Naive thymus-derived CD8-positive, alpha-beta T cell (primary cell): ENCODE results near the gene ARHGAP23. TPM values are rescaled to one million over a fixed set of nuclear protein-coding genes. Genes with fewer than 3 reads are reported as not detected.
"Not testable (repeated sequence)": the region's sequence is repeated elsewhere in the genome, so short reads cannot be mapped to it uniquely, and the experiment has no call there.

Source experiments
- ATAC-seq, 2 donors: fragments of 150-1000 bp; cut with Tn5 transposase in 1 of 2; sonication (Bioruptor Pico), chemical (Tn5 transposase) in 1 of 2; 1 replicate in 1 of 2; 2 replicates in 1 of 2; pipeline ENCODE4 v1.10.0; 2021; ENCODE audit warnings: mild to moderate bottlenecking in 2 of 2, moderate library complexity in 2 of 2
- POLR2A ChIA-PET: fragments of 350-600 bp; sonication (Branson Sonifier 250); formaldehyde crosslinking; loops from one replicate; lab custom pipeline; 2021; ENCODE audit warnings: antibody characterized with exemption; lab: Charles Lee
- DNase-seq, 10 donors: peaks; one replicate each; pipeline versions ENCODE4 v3.0.0 to v3.0.0-alpha.2; 2020 to 2022
- H3K27ac Mint-ChIP-seq, 10 donors: one replicate each; pipeline ENCODE4 v1.8.0; 2020 to 2022; ENCODE audit warnings: mild to moderate bottlenecking in 10 of 10, mixed read lengths in 10 of 10, moderate library complexity in 4 of 10, inconsistent platforms in 1 of 10
- H3K27me3 Mint-ChIP-seq, 5 donors: one replicate each; pipeline ENCODE4 v1.8.0; 2021 to 2022; ENCODE audit warnings: mixed read lengths in 5 of 5
- H3K36me3 Mint-ChIP-seq, 3 donors: one replicate each; pipeline ENCODE4 v1.8.0; 2020 to 2022; ENCODE audit warnings: mixed read lengths in 3 of 3, mild to moderate bottlenecking in 2 of 3, inconsistent platforms in 1 of 3
- H3K4me1 Mint-ChIP-seq, 4 donors: one replicate each; pipeline ENCODE4 v1.8.0; 2021 to 2022; ENCODE audit warnings: mixed read lengths in 4 of 4
- H3K4me3 Mint-ChIP-seq, 10 donors: one replicate each; pipeline ENCODE4 v1.8.0; 2020 to 2022; ENCODE audit warnings: mild to moderate bottlenecking in 10 of 10, mixed read lengths in 10 of 10, moderate library complexity in 6 of 10, inconsistent platforms in 1 of 10
- H3K9me3 Mint-ChIP-seq, 9 donors: one replicate each; pipeline ENCODE4 v1.8.0; 2020 to 2022; ENCODE audit warnings: mixed read lengths in 9 of 9, mild to moderate bottlenecking in 3 of 9, inconsistent platforms in 1 of 9, moderate library complexity in 1 of 9
- polyA plus RNA-seq, 3 donors: library from polyadenylated mRNA; unstranded; fragments of 300-500 nt; fragmentation: Illumina TruSeq; gene quantifications; one replicate each; pipeline ENCODE4 v1.2.3, GENCODE V29; 2021
- total RNA-seq, 8 experiments: library from RNA in 2 of 8; stranded (reverse) in 2 of 8; gene quantifications; one replicate each; pipeline ENCODE4 v1.2.3 and lab custom pipeline; 2021 to 2026

Gene ARHGAP23
- total and polyA plus RNA-seq, 5 experiments from 2014 or later: 0.18 TPM; not detected in 4

DNA sequence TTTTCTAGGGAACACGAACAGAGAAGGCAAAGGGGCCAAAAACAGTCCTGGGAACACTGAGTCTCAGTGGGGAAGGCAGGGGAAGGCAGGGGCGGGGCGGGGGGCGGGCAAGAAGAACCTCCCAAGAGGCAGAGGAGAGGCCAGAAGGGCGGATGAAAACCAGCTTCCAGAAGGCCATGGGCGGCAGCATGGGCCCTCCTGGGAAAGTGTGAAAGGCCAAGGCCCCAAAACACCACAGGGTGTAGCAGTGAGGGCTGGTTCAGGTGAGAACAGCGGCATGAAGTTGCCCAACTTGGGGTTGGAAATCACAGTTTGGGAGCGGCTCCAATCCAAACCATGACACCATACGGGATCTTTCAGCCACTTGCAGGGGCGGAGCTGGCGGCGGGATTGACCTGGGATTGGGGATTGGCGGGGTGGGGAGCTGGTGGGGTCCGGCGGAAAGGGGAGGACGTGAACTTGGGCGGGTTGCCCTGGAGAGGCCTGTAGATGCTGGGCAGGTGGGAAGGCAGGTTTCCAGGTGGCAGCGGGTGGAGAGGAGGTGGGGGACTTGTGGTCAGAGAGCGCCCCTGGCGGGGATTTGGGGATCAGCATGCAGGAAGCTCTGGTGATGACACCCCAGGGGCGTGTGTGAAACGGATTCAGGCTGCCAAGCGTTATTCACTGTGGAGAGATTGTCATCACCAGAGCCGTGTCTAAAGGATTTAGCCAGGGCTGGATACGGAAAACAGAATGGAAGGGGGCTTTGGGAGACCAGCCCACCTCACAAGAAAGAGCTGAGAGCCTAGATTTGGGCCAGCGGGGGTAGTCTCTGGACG lies 80.9 kb downstream of the ARHGAP23 start:
- DNase-seq (peak; percentile 45 to 84 (median 60)), ATAC-seq (peak; percentile 91 to 93)
- Mint-ChIP-seq H3K36me3 (peaks cover 0 to 3% (median 0%) of the 10 kb centered on the region in 3 donors), H3K4me3 (peak overlapping the region; percentile 81 to 93 (median 88)), H3K27ac (peak overlapping the region in 2 of 10 donors; percentile 59 to 65), H3K27me3 (peaks cover 16 to 51% (median 32%) of the 10 kb centered on the region in 5 donors), H3K9me3 (no peaks in the 10 kb centered on the region), H3K4me1 (peaks cover 8 to 13% (median 10%) of the 10 kb centered on the region in 4 donors)
- POLR2A ChIA-PET: no interaction called here

DNA sequence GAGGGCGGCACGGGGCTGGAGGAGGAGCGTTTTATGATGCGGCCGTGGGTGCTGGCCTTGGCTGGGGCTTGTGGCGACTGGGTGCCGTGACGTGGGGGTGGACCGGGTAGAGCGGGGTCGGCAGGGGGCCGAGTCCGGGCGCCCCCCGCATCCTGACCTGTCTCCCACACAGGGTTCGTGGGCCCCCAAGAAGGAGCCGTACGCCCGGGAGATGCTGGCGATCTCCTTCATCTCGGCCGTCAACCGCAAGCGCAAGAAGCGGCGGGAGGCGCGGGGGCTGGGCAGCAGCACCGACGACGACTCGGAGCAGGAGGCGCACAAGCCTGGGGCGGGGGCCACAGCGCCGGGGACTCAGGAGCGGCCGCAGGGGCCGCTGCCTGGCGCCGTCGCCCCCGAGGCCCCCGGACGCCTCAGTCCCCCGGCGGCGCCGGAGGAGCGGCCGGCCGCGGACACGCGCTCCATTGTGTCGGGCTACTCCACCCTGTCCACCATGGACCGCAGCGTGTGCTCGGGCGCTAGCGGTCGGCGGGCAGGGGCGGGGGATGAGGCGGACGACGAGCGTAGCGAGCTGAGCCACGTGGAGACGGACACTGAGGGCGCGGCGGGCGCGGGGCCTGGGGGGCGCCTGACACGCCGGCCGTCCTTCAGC lies 81.6 kb downstream of the ARHGAP23 start:
- ATAC-seq (peak; percentile 21 to 55), DNase-seq (no peak)
- H3K27me3 Mint-ChIP-seq: peaks cover 19 to 51% (median 33%) of the 10 kb centered on the region in 5 donors
- peaks cover 8 to 13% (median 10%) of the 10 kb centered on the region in 4 donors for H3K4me1 Mint-ChIP-seq
- H3K4me3 Mint-ChIP-seq: peak overlapping the region; percentile 81 to 93 (median 88)
- H3K9me3 Mint-ChIP-seq: no peaks in the 10 kb centered on the region
- POLR2A ChIA-PET: no interaction called here
- H3K36me3 Mint-ChIP-seq: peaks cover 0 to 3% (median 0%) of the 10 kb centered on the region in 3 donors
- H3K27ac Mint-ChIP-seq: no peak overlapping the region

DNA sequence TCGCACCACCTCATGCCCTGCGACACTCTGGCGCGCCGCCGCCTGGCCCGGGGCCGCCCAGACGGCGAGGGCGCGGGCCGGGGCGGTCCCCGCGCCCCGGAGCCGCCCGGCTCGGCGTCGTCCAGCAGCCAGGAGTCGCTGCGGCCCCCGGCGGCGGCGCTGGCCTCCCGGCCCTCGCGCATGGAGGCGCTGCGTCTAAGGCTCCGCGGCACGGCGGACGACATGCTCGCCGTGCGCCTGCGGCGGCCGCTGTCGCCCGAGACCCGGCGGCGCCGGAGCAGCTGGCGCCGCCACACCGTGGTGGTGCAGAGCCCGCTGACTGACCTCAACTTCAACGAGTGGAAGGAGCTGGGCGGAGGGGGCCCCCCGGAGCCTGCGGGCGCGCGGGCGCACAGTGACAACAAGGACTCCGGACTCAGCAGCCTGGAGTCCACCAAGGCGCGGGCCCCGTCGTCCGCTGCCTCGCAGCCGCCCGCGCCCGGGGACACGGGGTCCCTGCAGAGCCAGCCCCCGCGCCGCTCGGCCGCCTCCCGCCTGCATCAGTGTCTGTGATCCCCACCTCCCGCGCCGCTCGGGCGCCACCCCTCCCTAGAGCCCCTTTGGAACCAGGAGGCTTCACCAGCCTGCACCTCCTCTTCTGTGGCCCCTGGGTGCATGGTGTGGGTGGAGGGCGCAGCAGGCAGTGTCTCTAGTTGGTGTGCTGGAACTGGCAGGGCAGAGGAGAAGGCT lies 82.3 kb downstream of the ARHGAP23 start:
- peaks cover 20 to 51% (median 33%) of the 10 kb centered on the region in 5 donors for H3K27me3 Mint-ChIP-seq
- peak; percentile 6 to 48 for ATAC-seq
- no peak for DNase-seq
- H3K27ac Mint-ChIP-seq: no peak overlapping the region
- peaks cover 8 to 13% (median 10%) of the 10 kb centered on the region in 4 donors for H3K4me1 Mint-ChIP-seq
- peaks cover 0 to 3% (median 0%) of the 10 kb centered on the region in 3 donors for H3K36me3 Mint-ChIP-seq
- no peaks in the 10 kb centered on the region for H3K9me3 Mint-ChIP-seq
- H3K4me3 Mint-ChIP-seq: peak overlapping the region in 9 of 10 donors; percentile 24 to 65 (median 55)
- POLR2A ChIA-PET: no interaction called here

DNA sequence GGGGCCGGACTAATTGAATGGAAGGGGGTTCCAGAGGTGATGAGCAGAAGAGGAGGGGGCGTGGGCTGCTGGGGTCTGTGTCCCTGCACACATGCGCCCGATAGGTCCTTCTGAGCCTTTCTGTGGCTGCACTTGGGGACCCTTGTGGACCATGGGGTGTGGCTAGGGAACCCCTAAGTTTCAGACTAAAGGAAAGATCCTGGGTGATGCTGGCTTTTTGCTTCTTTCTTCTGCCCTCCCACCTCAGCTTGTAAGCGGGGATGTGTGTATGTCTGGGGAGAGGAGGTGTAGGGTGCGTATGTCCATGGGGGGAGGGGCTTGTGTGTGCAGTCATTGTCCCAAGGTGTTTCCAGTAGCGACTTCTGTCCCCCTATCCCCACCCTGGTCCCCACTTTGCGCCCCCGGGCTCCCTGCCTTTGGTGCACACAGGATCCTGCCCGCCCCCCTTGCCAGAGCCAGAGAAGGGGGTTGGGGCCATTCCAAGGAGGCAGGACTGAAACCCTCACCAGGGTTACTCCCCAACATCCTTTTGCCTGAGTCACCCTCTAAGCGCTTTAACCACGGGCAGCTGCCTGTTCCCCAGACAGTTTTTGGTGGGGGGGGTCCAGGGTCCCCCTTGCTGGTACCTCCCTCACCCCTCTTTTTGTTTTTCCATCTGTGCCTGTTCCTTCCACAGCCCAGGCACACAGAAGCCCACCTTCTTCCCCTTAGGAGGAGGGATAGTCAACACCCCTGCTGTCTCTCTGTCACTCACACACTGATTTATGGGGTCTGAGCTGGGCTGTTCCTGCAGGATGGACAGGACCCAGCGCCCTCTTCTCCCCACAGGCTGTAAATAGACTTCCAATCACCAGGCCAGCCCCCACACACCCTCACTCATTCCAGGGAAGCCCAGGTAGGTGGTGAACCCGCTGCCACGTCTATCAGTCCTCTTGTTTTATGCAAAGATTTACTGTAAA lies 83.2 kb downstream of the ARHGAP23 start:
- Mint-ChIP-seq H3K4me3 (peak overlapping the region; percentile 24 to 67 (median 56)), H3K4me1 (peaks cover 8 to 13% (median 10%) of the 10 kb centered on the region in 4 donors), H3K36me3 (peaks cover 0 to 3% (median 0%) of the 10 kb centered on the region in 3 donors), H3K27me3 (peaks cover 20 to 51% (median 33%) of the 10 kb centered on the region in 5 donors), H3K27ac (peak overlapping the region in 1 of 10 donors; percentile 53), H3K9me3 (no peaks in the 10 kb centered on the region)
- POLR2A ChIA-PET: no interaction called here
- DNase-seq: no peak
- ATAC-seq: no peak

DNA sequence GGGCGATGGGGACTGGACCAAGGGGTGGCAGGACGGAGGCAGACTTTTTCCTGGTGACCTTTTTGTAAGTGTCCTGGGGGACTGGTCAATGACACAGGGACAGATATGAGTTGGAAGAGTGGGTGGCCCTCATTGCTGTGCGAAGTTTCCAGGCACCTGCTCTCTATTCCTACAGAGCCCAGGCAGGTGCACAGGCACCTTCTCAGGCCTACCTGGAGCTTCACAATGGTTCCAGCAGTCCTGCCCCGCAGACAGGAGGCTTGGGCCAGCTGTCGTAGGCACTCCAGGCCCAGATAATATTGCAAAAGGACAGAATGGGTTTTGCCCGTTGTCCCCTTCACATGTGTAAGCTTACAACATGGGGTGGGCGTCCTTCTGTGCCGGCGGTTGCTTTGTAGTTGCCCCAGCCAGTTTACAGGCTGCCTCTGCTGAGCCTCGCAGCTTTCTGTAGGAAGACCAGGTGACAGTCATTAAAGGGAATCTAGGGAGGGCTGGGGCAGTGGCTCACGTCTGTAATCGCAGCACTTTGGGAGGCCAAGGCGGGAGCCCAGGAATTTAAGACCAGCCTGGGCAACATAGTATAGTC lies 84.3 kb downstream of the ARHGAP23 start:
- Mint-ChIP-seq H3K4me1 (peaks cover 8 to 13% (median 10%) of the 10 kb centered on the region in 4 donors), H3K36me3 (peaks cover 0 to 3% (median 0%) of the 10 kb centered on the region in 3 donors), H3K9me3 (no peaks in the 10 kb centered on the region), H3K27ac (peak overlapping the region in 1 of 10 donors; percentile 29), H3K4me3 (no peak overlapping the region), H3K27me3 (peaks cover 20 to 46% (median 33%) of the 10 kb centered on the region in 5 donors)
- DNase-seq: no peak
- POLR2A ChIA-PET: no interaction called here
- no peak for ATAC-seq

DNA sequence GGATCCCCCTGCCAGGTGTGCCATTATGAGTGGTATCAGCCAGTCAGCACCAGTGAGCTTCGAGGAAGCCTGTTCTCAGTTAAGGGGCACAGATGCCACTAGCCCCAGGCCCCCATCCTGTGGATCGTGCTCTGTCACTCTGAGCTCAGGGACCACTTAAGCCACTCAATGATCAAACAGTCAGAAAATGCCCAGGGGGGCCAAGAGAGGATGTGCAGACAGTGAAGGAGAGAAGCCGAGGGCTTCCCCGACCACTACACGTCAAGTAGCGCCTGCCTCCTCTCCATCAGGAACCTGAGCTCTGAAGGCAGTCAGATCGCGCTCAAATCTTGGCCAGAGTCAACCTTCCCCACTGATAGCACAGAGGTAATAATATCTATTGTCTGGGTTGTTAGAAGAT lies 98.3 kb downstream of the ARHGAP23 start:
- H3K4me1 Mint-ChIP-seq, H3K36me3 Mint-ChIP-seq, H3K9me3 Mint-ChIP-seq, H3K27ac Mint-ChIP-seq, H3K4me3 Mint-ChIP-seq, DNase-seq, POLR2A ChIA-PET, ATAC-seq: not testable (repeated sequence)
- peaks cover 3 to 32% (median 24%) of the 10 kb centered on the region in 5 donors for H3K27me3 Mint-ChIP-seq

DNA sequence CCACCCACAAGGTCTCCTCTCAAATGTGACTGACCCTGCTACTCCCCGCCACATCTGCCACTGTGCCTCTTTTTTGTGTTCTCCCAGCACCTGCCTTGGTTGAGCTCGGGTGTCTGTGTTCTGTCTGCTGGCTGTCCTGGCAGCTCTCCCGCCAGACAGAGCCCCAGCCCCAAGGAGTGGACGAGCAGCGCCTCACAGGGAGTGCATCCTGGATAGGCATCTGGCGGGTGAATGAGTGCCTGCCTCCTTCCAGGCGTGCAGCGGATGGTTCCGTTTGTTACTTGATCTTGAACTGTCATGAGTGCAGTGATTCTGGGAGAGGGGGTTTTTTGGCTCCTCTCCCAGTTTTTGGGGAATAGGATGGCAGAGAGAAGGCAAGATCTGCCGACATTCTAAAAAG lies 99.9 kb downstream of the ARHGAP23 start:
- H3K27ac Mint-ChIP-seq, H3K4me3 Mint-ChIP-seq, POLR2A ChIA-PET, ATAC-seq, H3K4me1 Mint-ChIP-seq, DNase-seq, H3K36me3 Mint-ChIP-seq, H3K9me3 Mint-ChIP-seq: not testable (repeated sequence)
- H3K27me3 Mint-ChIP-seq: peaks cover 3 to 42% (median 28%) of the 10 kb centered on the region in 5 donors

DNA sequence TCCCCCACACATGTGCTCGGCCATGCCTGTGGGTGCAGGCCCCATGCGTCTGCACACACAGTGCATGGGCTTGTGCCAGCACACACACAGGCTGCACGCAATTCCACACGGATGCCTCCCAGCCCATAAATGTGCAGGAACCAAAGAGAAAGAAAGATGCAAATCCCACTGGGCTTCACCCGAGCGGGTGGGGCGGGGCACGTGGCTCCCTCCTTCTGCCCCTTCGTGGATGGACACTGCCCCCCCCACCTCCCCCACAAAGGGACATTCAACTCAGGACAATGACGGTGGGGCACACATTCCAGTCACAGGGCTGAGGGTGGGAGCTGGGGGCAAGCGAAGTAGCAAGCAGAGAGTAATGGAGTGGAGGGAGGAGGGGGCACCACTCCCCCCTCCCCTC lies 102.6 kb downstream of the ARHGAP23 start:
- ATAC-seq, POLR2A ChIA-PET, H3K36me3 Mint-ChIP-seq, H3K4me3 Mint-ChIP-seq, DNase-seq, H3K4me1 Mint-ChIP-seq, H3K9me3 Mint-ChIP-seq, H3K27ac Mint-ChIP-seq: not testable (repeated sequence)
- H3K27me3 Mint-ChIP-seq: peaks cover 5 to 56% (median 32%) of the 10 kb centered on the region in 5 donors

DNA sequence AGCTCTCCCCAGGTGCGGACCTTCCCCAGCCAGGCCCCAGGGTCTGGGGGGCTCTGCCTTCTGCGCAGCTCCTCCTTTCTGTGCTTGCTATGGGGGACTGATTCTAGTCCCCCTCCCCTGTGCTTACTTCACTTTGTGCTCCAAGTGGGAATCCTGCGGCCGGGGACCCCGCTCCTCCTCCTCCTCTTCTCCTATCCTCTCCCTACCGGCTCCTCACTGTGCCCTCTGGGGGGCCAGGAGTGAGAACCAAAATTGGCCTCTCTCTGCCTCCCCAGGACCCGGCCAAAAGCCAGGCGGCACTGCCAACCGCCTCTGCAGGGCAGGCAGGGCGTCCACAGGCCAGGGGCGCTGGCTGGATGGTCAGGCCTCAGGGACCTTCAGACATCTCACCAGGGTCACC lies 103.5 kb downstream of the ARHGAP23 start:
- POLR2A ChIA-PET, ATAC-seq, H3K27ac Mint-ChIP-seq, H3K9me3 Mint-ChIP-seq, H3K4me1 Mint-ChIP-seq, H3K4me3 Mint-ChIP-seq, DNase-seq, H3K36me3 Mint-ChIP-seq: not testable (repeated sequence)
- peaks cover 5 to 65% (median 35%) of the 10 kb centered on the region in 5 donors for H3K27me3 Mint-ChIP-seq

DNA sequence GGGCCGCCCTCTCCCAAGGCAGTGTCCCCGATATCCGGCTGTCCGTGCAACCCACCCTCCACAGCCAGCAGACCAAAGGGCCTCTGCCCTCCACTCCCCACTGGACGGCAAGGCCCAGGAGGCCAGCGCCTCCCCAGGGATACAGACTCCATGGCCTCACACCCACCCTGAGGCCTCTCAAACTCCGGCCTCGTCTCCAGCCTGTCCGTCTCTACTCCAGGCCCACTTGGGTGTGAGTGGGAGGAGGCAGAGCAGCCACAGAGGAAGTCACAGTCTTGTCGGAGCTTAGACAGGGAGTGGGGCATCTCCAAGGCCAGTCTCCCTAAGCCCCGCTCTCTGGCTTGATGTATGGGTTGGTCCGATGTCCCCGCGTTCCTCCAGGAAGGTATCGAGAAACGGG lies 104.2 kb downstream of the ARHGAP23 start:
- peaks cover 5 to 66% (median 35%) of the 10 kb centered on the region in 5 donors for H3K27me3 Mint-ChIP-seq
- DNase-seq (no peak), ATAC-seq (no peak)
- H3K4me1 Mint-ChIP-seq: no peaks in the 10 kb centered on the region
- H3K4me3 Mint-ChIP-seq: no peak overlapping the region
- H3K27ac Mint-ChIP-seq: no peak overlapping the region
- POLR2A ChIA-PET: no interaction called here
- no peaks in the 10 kb centered on the region for H3K9me3 Mint-ChIP-seq
- H3K36me3 Mint-ChIP-seq: no peaks in the 10 kb centered on the region

DNA sequence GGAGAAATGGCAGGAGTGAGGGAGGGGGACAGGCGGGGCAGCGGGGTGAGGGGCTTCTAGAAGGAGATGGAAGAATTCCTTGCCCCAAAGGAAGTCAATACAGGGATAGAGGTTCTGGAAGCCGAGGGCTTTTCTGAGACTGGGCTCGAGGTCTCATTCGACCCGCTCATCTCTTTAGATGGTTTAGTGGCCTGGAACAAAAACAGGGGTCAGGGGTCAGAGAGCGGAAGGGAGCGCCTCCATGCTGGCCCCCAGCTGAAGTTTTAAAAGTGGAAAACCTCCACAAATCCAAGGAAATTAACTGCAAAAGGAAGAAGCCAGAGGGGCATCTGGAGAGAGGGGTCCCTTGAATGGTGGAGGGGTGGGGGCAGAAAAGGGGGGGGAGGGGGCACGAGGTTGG lies 105.0 kb downstream of the ARHGAP23 start:
- Mint-ChIP-seq H3K9me3 (no peaks in the 10 kb centered on the region), H3K4me3 (no peak overlapping the region), H3K27ac (no peak overlapping the region), H3K4me1 (no peaks in the 10 kb centered on the region), H3K27me3 (peaks cover 4 to 59% (median 29%) of the 10 kb centered on the region in 5 donors), H3K36me3 (no peaks in the 10 kb centered on the region)
- ATAC-seq: no peak
- no peak for DNase-seq
- POLR2A ChIA-PET: no interaction called here
